Lung (tissue), 12 donors: ENCODE data around the gene RCL1. TPM values are rescaled to one million over a fixed set of nuclear protein-coding genes. Genes with fewer than 3 reads are reported as not detected.

Experiments
- ATAC-seq: fragments of 200-7000 bp; cut with Tn5 transposase; one replicate; pipeline ENCODE4 v1.9.1; 2020; ENCODE audit warnings: moderate number of reproducible peaks; ENCODE audit not compliant: insufficient read depth, low FRiP score
- DNase-seq, 3 donors: peaks; one replicate each; pipeline ENCODE4 v3.0.0-alpha.2; 2013 to 2017
- H3K27ac ChIP-seq, 2 donors: one replicate each; pipeline ENCODE4 v1.5.1; 2013; ENCODE audit warnings: mild to moderate bottlenecking in 2 of 2, moderate library complexity in 2 of 2, control low read depth in 1 of 2, inconsistent platforms in 1 of 2, low read depth in 1 of 2, low read length in 1 of 2
- H3K27me3 ChIP-seq, 3 donors: one replicate each; pipeline ENCODE4 v1.5.1; 2013; ENCODE audit warnings: low read length in 2 of 3; ENCODE audit not compliant: control insufficient read depth in 3 of 3, insufficient read depth in 3 of 3
- H3K36me3 ChIP-seq, 4 donors: one replicate each; pipeline ENCODE4 v1.5.1; 2013; ENCODE audit warnings: low read length in 4 of 4, mild to moderate bottlenecking in 1 of 4, moderate library complexity in 1 of 4; ENCODE audit not compliant: control insufficient read depth in 4 of 4, insufficient read depth in 4 of 4
- H3K4me1 ChIP-seq, 5 donors: one replicate each; pipeline ENCODE4 v1.5.1; 2013; ENCODE audit warnings: low read length in 5 of 5, mild to moderate bottlenecking in 2 of 5, moderate library complexity in 1 of 5; ENCODE audit not compliant: control insufficient read depth in 5 of 5, insufficient read depth in 5 of 5
- H3K4me3 ChIP-seq: one replicate; pipeline ENCODE4 v1.5.1; 2013; ENCODE audit warnings: mild to moderate bottlenecking, control low read depth, moderate library complexity
- H3K9ac ChIP-seq, 2 donors: one replicate each; pipeline ENCODE4 v1.5.1; 2013; ENCODE audit warnings: low read length in 2 of 2, control low read depth in 1 of 2; ENCODE audit not compliant: insufficient read depth in 1 of 2
- H3K9me3 ChIP-seq, 4 donors: one replicate each; pipeline ENCODE4 v1.5.1; 2013; ENCODE audit warnings: low read length in 3 of 4, mild to moderate bottlenecking in 1 of 4, moderate library complexity in 1 of 4; ENCODE audit not compliant: control insufficient read depth in 4 of 4, insufficient read depth in 3 of 4
- WGBS, 2 donors: extraction: QIAGEN DNeasy Blood & Tissue Kit; methylation state at CpG; one replicate each; pipeline ENCODE4 v1.1.7; 2013; 5-methylcytosine and 5-hydroxymethylcytosine counted together
- polyA plus RNA-seq, 2 donors: library from polyadenylated mRNA; stranded (reverse); fragments of 200-250 nt; gene quantifications; one replicate each; pipeline ENCODE4 v1.2.1, GENCODE V29; 2013
- total RNA-seq, 2 donors: library from RNA; depleted of rRNA in 1 of 2; stranded (reverse); fragments of >200 nt in 1 of 2; gene quantifications; one replicate each; pipeline ENCODE4 v1.2.1, GENCODE V29; 2014 to 2021
- TF ChIP-seq, protein P1 (sequence below): IDR thresholded peaks from 2 replicates; pipeline ENCODE4 v1.5.1; 2012; ENCODE audit warnings: mild to moderate bottlenecking; ENCODE audit errors: control extremely low read depth, extremely low read depth
- donor health status: control.
- donor health status: control.
- donor health status: Bipolar disorder and iron deficiency.
- donor health status: healthy.
- donor health status: DM: yes; HTN: yes; CAD: no.

The RCL1 gene
- total and polyA plus RNA-seq, 4 donors = 14.8 to 62.2 (median 23.4) TPM

DNA sequence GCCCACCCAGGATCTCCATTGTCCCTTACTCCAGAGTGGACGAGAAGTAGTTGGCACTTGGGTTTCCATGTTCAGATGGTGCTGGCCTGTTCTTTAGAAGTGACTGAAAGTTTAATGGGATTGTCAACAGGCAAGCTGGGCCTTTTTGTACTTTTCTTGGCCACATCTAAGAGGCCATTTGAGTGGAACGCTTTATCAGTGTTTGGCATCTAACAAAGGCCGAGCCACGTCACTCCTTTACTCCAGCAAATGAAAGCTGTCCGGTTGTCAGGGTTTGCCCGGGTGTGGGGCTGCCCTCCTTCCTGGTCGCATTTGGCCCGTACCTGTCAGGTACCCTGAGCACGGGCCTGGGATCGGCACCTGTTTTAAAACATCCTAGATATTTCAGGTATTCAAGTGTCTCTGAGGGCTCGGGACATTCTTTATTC is 71.5 kb downstream of the RCL1 start:
- H3K9me3 ChIP-seq = no peaks in the 10 kb centered on the region
- TF ChIP-seq, protein P1, sequence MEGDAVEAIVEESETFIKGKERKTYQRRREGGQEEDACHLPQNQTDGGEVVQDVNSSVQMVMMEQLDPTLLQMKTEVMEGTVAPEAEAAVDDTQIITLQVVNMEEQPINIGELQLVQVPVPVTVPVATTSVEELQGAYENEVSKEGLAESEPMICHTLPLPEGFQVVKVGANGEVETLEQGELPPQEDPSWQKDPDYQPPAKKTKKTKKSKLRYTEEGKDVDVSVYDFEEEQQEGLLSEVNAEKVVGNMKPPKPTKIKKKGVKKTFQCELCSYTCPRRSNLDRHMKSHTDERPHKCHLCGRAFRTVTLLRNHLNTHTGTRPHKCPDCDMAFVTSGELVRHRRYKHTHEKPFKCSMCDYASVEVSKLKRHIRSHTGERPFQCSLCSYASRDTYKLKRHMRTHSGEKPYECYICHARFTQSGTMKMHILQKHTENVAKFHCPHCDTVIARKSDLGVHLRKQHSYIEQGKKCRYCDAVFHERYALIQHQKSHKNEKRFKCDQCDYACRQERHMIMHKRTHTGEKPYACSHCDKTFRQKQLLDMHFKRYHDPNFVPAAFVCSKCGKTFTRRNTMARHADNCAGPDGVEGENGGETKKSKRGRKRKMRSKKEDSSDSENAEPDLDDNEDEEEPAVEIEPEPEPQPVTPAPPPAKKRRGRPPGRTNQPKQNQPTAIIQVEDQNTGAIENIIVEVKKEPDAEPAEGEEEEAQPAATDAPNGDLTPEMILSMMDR = no peak
- H3K4me3 ChIP-seq = no peak overlapping the region
- 73 to 97% methylated on average over 11 of the region's 11 CpGs for WGBS, 2 donors
- no peak overlapping the region for H3K9ac ChIP-seq
- DNase-seq (peak in 2 of 3 donors; percentile 17 to 24), ATAC-seq (peak; percentile 51)
- no peaks in the 10 kb centered on the region for H3K27me3 ChIP-seq
- peaks cover 4 to 11% (median 7%) of the 10 kb centered on the region in 4 donors for H3K36me3 ChIP-seq
- peaks cover 0 to 7% (median 0%) of the 10 kb centered on the region in 5 donors for H3K4me1 ChIP-seq
- peak overlapping the region in 1 of 2 donors; percentile 17 for H3K27ac ChIP-seq

DNA sequence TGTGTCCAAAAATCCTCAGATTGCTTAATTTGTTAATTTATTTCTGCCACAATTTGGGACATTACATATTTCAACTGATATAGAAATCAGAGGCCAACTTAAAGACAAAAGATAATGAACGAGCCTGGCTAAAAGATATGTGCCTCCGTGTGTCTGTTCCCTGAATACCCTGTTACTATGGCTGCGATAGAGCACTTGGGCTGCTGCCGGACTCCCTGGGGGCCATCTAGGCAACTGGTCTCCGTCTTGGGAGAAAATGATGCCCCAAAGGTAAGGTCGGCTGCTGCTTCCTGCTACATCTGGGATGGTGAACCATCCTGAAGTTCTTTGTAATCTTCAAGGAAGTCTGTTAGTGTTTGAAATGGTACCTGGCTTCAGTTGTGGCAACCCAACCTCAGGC is 72.0 kb downstream of the RCL1 start:
- ATAC-seq = no peak
- no peak for DNase-seq
- TF ChIP-seq, protein P1 = no peak
- Histone ChIP-seq H3K9ac (no peak overlapping the region), H3K9me3 (peaks cover 0 to 2% (median 0%) of the 10 kb centered on the region in 4 donors), H3K36me3 (peaks cover 3 to 11% (median 6%) of the 10 kb centered on the region in 4 donors), H3K27ac (no peak overlapping the region), H3K27me3 (no peaks in the 10 kb centered on the region), H3K4me3 (no peak overlapping the region), H3K4me1 (peaks cover 0 to 8% (median 0%) of the 10 kb centered on the region in 5 donors)
- WGBS, 2 donors = 87 to 89% methylated on average over 6 of the region's 6 CpGs

DNA sequence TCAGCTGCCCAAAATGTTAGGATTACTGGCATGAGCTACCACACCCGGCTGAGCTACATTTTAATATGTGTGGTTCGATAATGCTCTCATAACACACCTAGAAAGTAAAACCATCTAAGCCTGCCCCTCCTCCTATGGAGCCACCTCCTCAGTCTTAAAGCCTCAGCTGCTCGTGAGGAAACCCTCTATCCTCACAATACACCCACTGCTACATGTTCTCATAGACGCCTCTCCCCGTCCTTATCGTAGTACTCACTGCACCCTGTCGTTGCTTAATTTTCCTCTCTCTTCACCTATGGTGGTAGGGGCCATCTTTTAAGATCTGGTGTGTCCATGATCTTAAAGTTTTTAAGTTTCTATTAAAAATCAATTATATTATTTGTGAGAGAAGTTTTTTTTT is 72.9 kb downstream of the RCL1 start:
- Histone ChIP-seq H3K27me3 (no peaks in the 10 kb centered on the region), H3K9me3 (peaks cover 0 to 2% (median 0%) of the 10 kb centered on the region in 4 donors), H3K27ac (no peak overlapping the region), H3K4me3 (no peak overlapping the region), H3K9ac (no peak overlapping the region), H3K4me1 (peaks cover 0 to 8% (median 0%) of the 10 kb centered on the region in 5 donors), H3K36me3 (peaks cover under 1 to 8% (median 3%) of the 10 kb centered on the region in 4 donors)
- no peak for ATAC-seq
- no peak for DNase-seq
- TF ChIP-seq, protein P1 = no peak
- WGBS, 2 donors = 93 to 96% methylated on average over 7 of the region's 7 CpGs
